Right lung (tissue), 10 donors: ENCODE results near the gene OR5AP2. TPM values are rescaled to one million over a fixed set of nuclear protein-coding genes. Genes with fewer than 3 reads are reported as not detected.
A peak's percentile ranks its signal among the peaks of the same experiment; 100 is the strongest.
"Not testable (repeated sequence)": the region's sequence is repeated elsewhere in the genome, so short reads cannot be mapped to it uniquely, and the experiment has no call there.

Experiments used
- DNase-seq, 2 donors: peaks; one replicate each; pipeline ENCODE4 v3.0.0-alpha.2; 2013
- long read RNA-seq, 8 donors: transcript quantifications; one replicate each; lab custom pipeline, GENCODE V29; 2026
- polyA plus RNA-seq, 5 donors: library from polyadenylated mRNA; unstranded; fragments of 120-200 nt; gene quantifications; one replicate each; pipeline versions ENCODE4 v1.2.1 to v1.2.3, GENCODE V29; 2013; ENCODE audit warnings: inconsistent platforms in 1 of 5, low replicate concordance in 1 of 5; ENCODE audit not compliant: insufficient read length in 5 of 5, insufficient read depth in 1 of 5

The OR5AP2 gene
- polyA plus RNA-seq: not detected
- long read RNA-seq, donor 1: 0 reads
- long read RNA-seq, donor 2: 0 reads
- long read RNA-seq, donor 3: 0 reads
- long read RNA-seq, donor 4: 0 reads
- long read RNA-seq, donor 5: 0 reads
- long read RNA-seq, donor 6: 0 reads
- long read RNA-seq, donor 7: 0 reads
- long read RNA-seq, donor 8: 0 reads

DNA sequence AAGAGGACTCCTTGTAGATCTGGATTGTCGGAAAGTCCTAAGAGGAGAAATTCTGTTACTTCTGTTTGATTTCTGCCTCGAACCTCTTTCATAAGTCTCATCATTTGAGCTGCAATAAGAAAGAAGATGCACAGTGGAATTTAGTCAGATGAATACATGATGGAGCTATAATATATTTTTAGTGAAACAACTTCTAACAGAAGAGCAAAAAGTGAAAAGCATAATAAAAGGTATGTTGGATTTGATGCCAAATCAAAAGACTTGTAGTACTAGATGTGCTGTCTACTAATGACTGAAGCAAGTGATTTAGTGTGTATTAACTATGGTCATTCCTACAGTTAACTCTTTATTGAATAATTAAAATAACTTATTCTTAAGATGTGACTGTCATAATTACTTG is at the start of gene OR5AP2:
OR5AP2 (minus strand) TSS at position 101 of the 400 bp plus-strand sequence; CDS start at position 101, 0 bp downstream.
- no peak for DNase-seq

DNA sequence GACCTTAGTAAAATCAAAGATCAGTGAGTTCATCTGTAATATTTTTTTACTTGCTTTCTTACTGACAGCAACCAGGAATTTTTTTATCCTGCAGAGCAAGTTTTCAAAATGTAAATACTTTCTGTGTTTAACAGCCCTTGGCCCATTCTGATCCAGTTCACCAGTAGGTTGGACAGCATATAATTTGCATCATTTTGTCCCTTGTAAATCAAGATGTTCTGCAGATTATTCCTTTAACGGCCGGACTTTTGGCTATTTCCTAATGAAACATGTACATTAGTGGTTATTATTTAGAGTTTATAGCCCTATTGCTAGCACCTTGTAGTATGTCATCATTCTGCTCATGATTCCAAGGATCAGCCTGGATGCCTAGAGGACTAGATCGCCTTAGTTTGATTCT is 48.9 kb upstream of the OR5AP2 start:
- DNase-seq: not testable (repeated sequence)

DNA sequence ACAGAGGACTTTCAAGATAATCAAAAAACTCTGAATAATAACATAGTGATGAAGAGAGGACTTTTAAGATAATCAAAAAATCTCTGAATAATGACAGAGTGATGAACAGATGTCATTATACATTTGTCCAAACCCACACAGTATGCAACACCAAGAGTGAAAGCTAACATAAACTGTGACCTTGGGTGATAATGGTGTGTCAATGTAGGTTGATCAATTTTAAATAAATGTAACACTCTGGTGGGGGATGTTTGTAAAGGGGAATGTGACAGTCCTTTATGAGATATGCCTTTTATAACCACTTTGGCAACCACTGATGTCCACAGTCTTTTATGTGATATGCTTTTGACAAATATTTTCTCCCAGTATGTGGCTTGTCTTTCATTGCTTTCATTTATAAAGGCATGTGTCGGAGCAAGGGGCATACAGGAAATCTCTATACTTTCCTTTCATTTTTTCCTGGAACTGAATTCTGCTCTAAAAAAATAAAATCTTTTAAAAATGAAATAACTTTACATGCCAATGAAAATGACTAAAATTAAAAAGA is 46.4 kb upstream of the OR5AP2 start:
- no peak for DNase-seq

DNA sequence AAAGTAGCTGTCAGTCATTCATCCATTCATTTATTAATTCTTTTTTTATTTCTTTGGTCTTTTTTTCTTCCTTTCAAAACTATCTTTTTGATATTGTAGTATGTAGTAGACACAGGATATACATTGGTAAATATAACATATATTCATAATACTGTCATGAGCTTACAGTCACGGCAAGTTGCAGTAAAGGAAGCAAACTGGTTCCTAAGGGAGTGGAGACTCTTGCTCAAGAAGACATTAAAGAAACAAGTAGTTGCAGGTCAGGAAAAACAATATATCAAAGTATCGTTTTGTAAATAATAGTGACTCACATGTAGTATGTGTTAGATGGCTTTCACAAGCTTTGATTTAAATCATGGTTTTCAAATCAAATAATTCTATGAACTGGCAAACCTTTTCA is 28.7 kb upstream of the OR5AP2 start:
- DNase-seq: no peak

DNA sequence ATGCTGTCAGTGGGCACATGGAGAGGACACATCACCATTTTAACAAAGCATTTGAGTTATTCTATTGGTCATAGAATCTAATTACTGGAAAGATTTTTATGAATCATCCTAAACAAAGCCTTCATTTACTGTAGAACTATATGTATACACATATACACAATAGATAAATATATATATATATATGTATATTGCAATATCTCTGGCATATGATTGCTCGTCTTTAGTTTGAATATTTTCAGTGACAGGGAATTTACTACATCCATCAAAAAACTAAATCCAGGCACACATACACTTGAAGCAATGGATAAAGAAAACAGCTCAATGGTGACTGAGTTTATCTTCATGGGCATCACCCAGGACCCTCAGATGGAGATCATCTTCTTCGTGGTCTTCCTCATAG is 21.1 kb upstream of the OR5AP2 start, which contains the start of gene OR5AR1:
OR5AR1 (plus strand) TSS at position 301 of the 400 bp plus-strand sequence; CDS start at position 301, 0 bp downstream.
- no peak for DNase-seq

GRCh38 chr11:56659755-56660154 is 17.5 kb upstream of the OR5AP2 start:
- DNase-seq: no peak

DNA sequence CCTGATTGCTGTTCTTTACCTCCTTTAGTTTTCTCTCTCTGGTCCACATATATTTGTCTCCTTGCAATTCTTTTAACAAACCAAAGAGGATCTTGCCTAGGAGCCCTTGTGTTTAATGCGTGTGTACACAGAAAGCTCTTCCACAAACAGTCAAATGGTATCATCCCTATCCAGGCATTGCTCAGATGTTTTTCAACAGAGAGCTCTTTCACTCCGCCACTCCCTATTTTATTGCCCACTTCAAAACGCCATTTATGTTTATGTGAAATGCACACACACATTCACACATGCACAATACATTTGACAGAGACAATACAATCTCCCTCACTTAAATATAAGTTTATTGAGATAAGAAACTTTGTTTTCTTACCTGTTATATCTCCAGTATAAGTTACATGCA is 4.7 kb downstream of the OR5AP2 start:
- DNase-seq: no peak

DNA sequence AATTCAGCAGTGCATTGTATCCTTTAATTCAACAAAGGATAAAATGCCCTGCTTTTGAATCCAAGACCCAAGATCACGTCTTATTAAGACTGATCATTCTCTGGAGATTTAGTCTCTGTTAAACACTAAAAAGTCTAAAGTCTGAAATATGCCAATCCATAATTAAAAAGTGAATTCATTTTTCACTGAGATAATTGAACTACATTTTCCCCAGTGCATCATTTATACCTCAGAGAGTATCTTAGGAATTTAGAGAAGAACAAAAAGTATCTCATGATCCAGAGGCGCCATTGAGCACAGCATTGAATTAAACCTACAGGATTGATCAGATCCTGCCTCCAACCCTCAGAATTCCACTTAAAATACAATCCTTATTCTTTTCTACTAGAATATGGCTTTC is 5.4 kb downstream of the OR5AP2 start:
- no peak for DNase-seq

DNA sequence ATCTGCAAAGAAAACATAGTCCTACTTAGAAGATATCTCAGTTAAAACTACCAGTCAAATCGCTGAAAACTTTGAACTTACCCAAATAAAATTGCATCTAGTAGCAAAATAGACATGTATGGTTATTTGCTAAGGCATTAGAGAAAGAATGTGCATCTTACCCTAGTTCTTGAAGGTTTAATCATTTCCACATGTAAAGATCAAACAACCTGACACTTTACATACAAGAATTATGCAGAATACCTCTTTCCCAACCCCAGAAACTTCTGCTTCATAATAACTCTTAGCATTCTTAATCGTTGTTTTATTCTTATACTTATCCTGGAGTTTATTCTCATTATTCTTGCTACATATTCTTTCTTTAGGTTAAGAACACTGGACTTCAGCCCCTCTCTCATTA is 9.9 kb downstream of the OR5AP2 start:
- DNase-seq: no peak

GRCh38 chr11:56625946-56626345 is 16.3 kb downstream of the OR5AP2 start:
- no peak for DNase-seq

GRCh38 chr11:56624661-56625110 is 17.6 kb downstream of the OR5AP2 start:
- peak; percentile 3 to 8 for DNase-seq

- DNase-seq: no peak
Observed at GRCh38 chr11:56611174-56611573, 31.1 kb downstream of the OR5AP2 start.

GRCh38 chr11:56592088-56592717 is 50.0 kb downstream of the OR5AP2 start:
- DNase-seq: not testable (repeated sequence)

Other genes with a start within 250 kb of the OR5AP2 start
- not detected for gene OR5AL1, start 229.7 kb downstream of the OR5AP2 start, polyA plus RNA-seq
- gene OR5M3, start 169.1 kb downstream of the OR5AP2 start, polyA plus RNA-seq: not detected
- gene OR5M8, start 151.1 kb downstream of the OR5AP2 start, polyA plus RNA-seq: not detected
- not detected for gene OR5M11, start 99.2 kb downstream of the OR5AP2 start, polyA plus RNA-seq
- gene OR5M10, start 64.7 kb downstream of the OR5AP2 start, polyA plus RNA-seq: not detected
- not detected for gene OR5M1, start 27.6 kb downstream of the OR5AP2 start, polyA plus RNA-seq
- gene OR5AR1, start 21.2 kb upstream of the OR5AP2 start, polyA plus RNA-seq: not detected
- not detected for gene OR9G1, start 56.7 kb upstream of the OR5AP2 start, polyA plus RNA-seq
- not detected for gene OR9G4, start 106.3 kb upstream of the OR5AP2 start, polyA plus RNA-seq